Stimulated activated CD8-positive, alpha-beta memory T cell treated with anti-CD3 and anti-CD28 coated beads, Interleukin-7, amount 100 ng/mL, for 4 hours (primary cell): Measurements from ENCODE around the gene FAT1.

Source experiments
- DNase-seq, 2 donors: peaks; one replicate each; pipeline ENCODE4 v3.0.0-alpha.2; 2020; ENCODE audit warnings: low read depth in 2 of 2

FAT1 gene

DNA sequence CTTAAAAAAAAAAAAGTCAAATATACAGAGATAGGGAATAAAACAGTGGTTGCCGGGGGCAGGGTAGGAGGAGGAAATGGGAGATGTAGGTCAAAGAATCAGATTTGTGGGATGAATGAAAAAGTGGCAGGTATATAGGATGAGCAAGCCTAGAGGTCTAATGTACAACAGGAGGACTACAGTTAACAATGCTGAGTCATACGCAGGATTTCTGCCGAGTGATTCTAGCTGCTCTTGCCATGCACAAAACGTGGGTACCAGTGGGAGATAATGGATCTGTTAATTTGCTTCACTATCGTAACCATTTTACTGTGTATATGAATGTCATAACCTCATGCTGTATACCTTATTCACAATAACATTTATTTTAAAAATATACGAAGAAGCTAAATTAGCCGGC lies 157.6 kb downstream of the FAT1 start:
- no peak for DNase-seq

DNA sequence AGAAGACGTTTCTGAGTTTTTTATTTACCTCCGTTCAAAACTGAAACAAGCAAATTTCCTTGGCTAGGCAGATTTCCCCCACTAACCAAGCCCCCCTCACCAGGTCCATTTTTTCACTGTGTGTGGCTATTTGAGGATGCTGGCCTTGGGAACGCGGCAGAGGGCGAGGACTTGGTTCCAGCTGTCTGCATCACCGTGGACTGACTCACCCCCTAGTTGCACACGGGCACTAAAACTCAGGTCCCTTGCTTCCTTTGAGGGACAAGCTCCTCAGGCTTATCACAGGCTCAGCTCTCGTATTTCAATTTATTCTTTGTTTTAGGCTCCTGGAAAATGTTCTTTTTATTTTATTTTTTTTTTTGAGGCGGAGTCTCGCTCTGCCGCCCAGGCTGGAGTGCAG lies 159.9 kb downstream of the FAT1 start:
- DNase-seq = no peak

DNA sequence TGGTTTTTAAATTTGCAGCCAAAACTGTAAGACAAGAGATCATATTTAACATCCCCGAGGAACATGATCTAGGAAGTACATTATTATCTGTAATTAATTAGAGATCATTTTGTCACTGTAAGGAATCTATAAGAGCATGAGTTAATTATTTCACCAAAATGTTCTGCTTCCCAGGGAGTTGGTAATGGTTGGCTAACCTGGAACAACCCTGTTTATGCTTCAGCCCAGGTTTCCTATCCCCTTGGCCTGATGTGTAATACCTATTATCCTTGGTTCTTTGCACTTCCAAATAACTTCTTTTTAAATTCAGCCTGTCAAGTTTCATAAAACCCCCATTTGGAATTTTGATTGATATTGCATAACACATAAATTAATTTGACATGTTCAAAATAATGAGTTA lies 161.9 kb downstream of the FAT1 start:
- DNase-seq = no peak

DNA sequence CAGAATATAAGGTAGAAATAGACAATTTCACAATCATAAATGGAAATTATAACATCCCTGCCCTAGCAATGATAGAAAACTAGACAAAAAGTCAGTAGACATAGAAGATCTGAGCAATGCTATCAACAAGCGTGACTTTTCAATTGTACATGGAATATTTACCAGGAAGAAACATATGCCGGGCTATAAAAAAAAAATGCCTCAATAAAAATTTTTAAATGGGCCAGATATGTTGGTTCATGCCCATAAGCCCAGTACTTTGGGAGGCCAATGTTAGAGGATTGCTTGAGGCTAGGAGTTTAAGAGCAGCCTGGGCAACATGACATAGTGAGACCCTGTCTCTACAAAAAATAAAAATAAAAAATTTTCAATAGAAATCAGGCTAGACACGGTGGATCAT lies 163.0 kb downstream of the FAT1 start:
- no peak for DNase-seq

DNA sequence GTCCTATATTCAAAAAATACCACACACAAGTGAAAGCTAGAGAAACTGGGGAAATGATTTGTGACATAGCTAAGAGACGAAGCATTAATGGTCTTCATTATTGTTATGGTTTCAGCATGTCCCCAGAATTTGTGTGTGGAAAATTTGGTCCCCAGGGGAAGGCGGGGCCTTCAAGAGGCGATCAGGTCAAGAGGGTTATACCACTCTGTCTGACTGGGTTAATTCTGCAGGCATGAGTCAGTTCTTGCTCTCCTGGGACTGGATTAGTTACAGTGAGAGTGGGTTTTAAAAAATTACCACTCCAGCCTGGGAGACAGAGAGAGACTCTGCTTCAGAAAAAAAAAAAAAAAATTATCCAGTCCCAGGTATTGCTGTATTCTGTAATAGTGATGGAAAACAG lies 166.2 kb downstream of the FAT1 start:
- no peak for DNase-seq

DNA sequence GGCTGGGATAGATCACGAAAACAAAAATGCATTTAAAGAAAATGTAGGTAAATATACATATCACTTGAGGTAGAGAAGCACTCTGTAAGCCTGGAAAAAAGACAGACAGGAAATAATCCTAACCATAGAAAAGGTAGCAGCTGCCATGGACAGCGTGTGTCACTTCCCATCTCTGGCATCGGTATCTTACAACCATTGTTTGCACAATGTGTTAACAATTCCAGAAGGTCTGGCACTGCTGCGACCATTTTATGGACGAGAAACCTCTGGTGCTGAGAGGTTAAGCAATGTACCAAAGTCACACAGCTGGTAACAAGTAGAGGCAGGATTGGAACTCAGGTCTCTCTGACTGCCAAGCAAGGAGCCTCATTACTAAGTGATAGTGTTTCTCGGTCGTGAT lies 166.6 kb downstream of the FAT1 start:
- no peak for DNase-seq

DNA sequence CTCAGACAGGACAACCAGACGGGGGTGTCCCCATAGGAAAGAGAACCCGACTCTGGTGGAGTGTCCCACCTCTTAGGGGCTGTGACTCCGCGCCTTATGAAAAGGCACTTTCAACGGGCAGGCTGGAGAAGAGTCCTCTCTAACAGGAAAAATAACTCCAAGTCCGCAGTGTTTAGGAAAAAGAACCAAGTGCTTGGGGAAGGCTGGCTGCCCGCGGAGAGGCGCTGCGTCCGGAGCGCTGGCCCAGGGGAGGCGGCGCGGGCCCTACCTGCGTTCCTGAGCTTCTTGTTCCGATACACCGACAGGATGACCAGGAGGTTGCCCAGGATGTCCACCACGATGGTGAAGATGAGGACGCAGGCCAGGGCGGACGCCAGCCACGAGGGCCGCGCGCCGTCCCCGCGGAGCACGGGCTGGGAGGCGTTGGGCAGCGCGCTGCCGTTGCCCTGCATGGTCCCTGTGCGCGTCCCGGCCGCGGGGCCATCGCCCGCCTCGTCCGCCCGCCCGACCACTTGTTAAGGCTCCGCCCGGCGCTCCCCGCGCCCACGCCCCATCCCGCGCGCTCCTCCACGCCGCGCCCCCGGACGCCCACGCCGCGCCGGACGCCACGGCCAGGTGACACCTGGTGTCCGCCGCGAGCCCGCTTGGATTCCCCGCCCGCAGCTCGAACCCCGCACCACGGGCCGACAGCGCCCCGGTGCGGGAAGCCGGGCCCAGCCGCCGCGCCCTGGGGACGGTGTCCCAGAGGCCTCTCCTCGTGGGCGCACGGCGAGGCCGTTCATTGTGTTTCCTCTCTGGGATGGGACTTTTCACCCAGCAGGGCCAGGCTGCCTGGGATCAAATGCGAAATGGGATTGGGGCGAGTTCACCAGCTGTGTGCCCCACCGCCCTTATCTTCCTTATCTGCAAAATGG lies 168.5 kb downstream of the FAT1 start, which contains the start of gene MTNR1A:
Gene MTNR1A, minus strand, starts transcription at position 654 of the 914 bp plus-strand sequence. Its CDS starts 202 bp downstream, at position 452.
- DNase-seq = no peak

DNA sequence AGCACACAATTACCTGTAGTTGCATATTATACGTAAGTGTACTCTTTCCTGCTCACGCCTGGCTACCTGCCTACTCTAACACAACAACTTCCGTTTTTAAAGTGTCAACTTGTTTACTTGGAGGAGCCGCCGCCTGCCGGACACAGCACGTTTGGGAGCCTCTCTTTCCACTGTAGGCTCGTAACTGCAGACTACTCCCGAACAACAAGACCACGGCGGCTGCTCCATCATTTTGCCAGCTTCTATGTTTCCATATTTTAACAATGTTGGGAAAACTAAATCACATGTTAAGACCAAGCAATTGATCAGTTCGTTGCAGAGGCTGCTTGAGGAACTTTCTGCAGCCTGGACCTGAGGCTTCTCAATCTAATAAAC lies 169.1 kb downstream of the FAT1 start:
- DNase-seq = no peak

DNA sequence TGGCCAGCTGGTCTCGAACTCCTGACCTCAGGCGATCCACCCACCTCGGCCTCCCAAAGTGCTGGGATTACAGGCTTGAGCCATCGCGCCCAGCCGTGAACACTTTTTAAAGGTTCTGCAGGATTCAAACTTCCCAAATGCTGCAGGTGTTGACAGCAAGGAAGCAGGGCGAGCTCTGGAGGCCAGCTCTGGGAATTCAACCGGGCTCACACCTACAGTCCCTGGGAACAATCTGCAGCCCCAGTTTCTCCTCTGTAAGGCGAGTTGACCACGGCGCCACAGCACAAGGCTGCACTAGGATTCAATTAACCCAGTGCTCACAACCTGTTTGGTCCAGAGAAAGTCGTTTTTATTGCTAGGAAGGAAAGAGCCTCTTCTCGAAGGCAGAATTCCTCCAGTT lies 169.9 kb downstream of the FAT1 start:
- DNase-seq = no peak

DNA sequence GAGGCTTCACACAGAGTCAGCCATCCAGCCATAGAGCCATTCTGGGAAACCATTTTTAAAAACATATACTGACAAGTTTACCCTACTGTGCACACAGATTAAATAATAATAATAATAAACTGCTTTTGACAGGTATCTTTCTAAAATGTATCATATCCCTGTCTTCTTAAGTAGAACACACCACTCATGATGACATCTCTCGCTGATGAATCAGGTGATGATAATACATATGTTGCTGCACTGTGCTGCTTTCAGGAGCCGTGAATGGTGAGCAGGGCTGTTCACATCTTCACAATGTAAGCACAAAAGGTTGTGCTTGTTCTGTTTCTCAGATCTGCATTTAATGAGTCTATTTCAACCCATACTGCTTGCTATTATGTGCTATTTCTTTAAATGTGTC lies 171.8 kb downstream of the FAT1 start:
- no peak for DNase-seq

DNA sequence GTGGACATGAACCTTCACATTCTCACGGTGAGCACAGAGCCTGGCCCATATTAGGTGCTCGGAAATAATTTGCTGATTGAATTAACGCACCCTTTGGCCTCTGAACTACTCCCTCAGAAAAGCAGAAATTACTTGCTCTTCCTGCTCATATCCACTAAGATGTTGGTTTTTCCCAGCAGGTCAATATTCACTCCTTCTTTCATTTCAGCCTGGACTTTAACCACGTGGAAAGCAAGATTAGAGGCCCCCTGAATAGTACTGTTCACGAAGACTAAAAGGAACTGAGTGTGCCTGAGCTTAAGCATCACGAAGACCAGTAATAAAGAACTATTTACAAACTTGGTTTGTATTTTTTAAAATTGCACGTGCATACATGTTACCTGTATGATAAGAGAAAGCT lies 178.2 kb downstream of the FAT1 start:
- no peak for DNase-seq

DNA sequence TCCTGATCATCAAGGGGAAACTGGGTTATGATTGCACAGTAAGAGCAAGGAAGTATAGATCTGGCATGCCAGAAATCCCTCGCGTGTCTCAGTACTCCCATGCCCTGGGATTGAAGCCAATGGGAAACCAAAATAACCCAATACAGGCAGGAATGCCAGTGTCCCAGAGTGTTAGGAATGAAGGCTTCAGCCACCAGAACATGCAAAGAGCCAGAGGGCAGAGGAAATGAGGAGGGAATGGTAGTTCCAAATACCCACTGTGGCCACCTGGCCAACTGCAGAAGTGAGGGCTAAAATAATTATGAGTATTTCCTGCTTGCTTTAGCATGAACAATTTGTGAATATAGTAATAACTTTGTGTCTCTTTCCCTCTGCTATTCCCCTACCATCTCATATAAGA lies 180.4 kb downstream of the FAT1 start:
- DNase-seq = no peak

DNA sequence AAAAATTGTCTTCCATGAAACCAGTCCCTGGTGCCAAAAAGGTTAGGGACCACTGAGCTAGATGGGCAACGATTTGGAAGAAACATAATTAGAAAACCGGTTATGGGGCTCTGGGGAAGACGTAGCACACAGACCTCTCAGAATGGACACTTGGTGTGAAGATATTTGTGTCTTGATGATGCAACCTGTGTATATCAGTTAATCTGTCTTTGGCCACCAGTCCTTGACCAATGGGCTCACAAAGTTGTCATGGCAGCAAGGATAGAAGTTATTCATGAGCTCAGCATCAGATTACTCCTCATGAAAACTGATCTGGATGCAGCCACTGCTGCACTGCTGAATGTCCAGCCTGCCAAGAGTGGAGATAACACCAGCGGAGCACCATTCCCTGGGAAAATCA lies 181.9 kb downstream of the FAT1 start:
- DNase-seq = no peak

DNA sequence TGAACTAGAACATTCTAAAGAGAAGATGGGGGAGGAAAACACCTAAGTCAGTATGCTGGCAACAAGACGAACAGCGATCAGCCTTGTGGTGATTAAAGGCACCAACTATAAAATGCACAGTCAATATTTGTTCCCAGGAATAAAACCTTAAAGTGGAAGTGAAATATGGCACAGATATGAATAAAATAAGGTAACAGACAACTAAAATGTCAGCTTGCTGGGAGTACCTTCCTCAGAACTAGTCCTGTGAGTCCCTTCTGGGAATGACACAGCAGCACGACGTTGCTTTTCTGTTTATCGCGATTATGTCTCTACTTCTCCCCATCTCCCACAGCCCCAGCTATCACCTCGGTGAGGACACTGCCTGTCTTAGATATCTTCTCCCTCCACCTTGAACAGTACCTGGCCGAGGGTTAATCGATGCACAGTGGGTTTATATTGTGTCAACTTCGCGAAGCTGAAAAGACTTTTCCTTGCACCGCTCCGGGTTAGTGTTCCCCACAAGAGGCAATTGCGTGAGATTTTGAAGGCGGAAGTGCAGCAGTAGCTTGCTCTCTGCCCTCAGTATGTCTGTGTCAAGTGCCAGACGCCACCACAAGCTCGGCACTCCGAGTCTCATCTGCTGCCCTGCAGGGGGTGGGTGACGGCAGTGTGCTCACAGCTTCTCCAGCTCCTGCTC lies 185.7 kb downstream of the FAT1 start:
- no peak for DNase-seq
